ENCODE results near the gene NANOS2.
A peak's percentile ranks its signal among the peaks of the same experiment; 100 is the strongest.

NANOS2 gene

DNA sequence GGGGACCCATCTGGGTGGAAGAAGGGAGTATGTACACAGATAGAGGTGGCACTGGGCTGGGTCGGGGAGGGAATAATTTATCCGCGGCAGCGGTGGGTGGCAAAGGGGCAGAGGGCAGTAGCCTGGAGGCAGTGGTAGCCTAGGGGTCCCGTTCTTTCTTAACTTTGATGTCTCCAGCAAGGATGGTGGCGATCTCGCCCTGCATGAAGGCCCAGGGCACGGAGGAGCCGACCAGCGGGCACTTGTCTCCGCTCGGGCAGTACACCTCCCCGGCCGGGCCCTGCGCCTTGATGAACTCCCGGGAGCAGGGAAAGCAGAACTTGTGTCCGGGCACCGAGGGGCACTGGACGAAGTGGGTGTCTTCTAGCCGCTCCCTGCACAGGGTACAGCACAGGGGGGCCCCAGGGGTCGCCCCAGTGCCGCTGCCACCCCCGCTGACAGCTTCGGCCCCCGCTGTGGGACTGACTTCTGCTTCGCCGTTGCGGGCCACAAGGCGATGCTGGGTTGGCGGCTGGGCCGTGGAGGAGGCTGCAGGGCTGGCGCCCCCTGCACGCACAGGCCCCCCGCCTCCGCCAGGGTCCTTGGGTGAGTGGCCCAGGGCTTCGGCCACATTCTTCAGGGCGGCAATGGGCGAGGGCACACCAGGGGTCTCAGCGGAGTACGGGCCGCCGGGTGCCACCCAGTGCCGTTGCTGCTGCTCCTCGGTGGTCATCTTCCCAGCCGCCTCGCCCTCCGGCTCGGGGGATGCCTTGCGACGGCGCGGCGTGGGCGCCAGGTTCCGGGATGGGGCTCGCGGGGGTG lies 30.5 kb downstream of the NANOS2 start:
- H3K4me1 ChIP-seq (ENCODE audit: control insufficient read depth in 2 of 2, insufficient read depth in 2 of 2, low read length in 2 of 2) = peaks cover 41 to 49% of the 10 kb centered on the region in 2 donors
- peak overlapping the region in 1 of 2 donors; percentile 28 for H3K9ac ChIP-seq (ENCODE audit: low read depth in 1 of 2, low read length in 2 of 2)
- H3K27me3 ChIP-seq (ENCODE audit: control insufficient read depth in 2 of 2, insufficient read depth in 2 of 2, low read length in 2 of 2) = no peaks in the 10 kb centered on the region
- H3K4me3 ChIP-seq (ENCODE audit: low read length in 2 of 2) = peak overlapping the region in 1 of 2 donors; percentile 45
- peak overlapping the region in 1 of 2 donors; percentile 34 for H3K27ac ChIP-seq (ENCODE audit: low read depth in 2 of 2, low read length in 2 of 2)
- H3K9me3 ChIP-seq (ENCODE audit: control insufficient read depth in 2 of 2, low read length in 2 of 2) = no peaks in the 10 kb centered on the region
- no peaks in the 10 kb centered on the region for H3K36me3 ChIP-seq (ENCODE audit: control insufficient read depth in 2 of 2, insufficient read depth in 2 of 2, low read length in 2 of 2)

DNA sequence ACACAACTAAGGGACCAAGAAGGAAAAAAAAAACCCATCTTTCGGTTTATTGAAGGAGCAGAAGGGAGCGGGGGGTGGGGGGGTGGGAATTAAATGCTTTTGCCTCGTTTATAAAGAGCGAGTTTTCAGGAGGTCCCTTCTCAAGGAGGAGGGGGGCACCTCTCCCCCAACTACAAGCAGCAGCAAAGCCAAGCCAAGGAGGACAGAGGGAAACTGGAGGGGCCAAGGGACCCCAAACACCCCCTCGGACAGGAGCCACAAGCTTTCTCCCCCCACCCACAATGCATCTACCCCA lies 31.0 kb downstream of the NANOS2 start:
- Histone ChIP-seq H3K27ac (ENCODE audit: low read depth in 2 of 2, low read length in 2 of 2) (peak overlapping the region in 1 of 2 donors; percentile 34), H3K27me3 (ENCODE audit: control insufficient read depth in 2 of 2, insufficient read depth in 2 of 2, low read length in 2 of 2) (no peaks in the 10 kb centered on the region), H3K4me1 (ENCODE audit: control insufficient read depth in 2 of 2, insufficient read depth in 2 of 2, low read length in 2 of 2) (peaks cover 43 to 53% of the 10 kb centered on the region in 2 donors), H3K9ac (ENCODE audit: low read depth in 1 of 2, low read length in 2 of 2) (peak overlapping the region in 1 of 2 donors; percentile 28), H3K4me3 (ENCODE audit: low read length in 2 of 2) (peak overlapping the region; percentile 45 to 70), H3K9me3 (ENCODE audit: control insufficient read depth in 2 of 2, low read length in 2 of 2) (no peaks in the 10 kb centered on the region), H3K36me3 (ENCODE audit: control insufficient read depth in 2 of 2, insufficient read depth in 2 of 2, low read length in 2 of 2) (no peaks in the 10 kb centered on the region)

DNA sequence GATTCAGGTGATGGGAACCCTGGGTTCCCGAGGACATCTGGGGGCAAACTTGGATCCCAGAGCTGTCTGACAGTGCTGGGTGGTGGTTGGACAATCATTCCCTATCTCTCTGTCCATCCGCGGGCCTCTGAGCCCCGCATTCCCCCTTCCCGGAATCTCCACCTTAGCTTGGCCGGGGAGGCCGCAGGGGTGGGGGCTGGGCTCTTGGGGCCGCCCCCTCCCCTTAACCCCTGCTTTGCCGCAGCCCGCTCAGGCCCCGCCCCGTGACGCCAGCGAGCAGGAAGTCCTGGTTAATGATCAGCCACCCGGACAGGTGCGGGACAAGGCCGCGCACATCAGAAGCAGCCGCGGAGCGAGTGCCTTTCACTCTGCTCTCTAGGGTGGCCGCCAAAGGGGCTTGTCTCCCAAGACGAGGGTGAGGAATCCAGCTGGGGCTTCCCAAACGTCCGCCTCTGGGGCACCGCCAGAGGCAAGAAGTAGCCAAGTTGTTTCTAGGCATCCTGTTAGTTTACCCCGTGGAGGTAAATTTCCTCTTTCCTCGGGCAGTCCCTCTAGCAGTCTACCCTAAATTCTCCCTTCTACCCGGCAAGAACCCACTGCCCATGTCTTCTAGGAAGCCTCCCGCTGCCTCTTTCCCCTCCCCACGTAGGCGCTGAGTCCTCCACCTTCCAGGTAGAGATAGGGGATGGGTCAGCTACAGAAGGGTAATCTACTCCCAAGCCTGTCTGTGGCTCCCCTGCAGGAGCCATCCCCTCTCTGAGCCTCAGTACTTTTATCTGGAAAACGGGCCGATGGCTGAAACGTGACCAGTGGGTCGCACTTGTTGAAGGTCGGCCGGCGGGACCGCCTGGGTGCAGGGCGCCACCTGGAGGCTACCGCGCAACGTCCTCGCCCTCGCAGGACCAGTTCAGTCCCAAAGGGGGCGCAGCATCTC lies 31.7 kb downstream of the NANOS2 start:
- H3K9ac ChIP-seq (ENCODE audit: low read depth in 1 of 2, low read length in 2 of 2) = peak overlapping the region; percentile 89 to 90
- H3K4me3 ChIP-seq (ENCODE audit: low read length in 2 of 2) = peak overlapping the region; percentile 70 to 77
- H3K36me3 ChIP-seq (ENCODE audit: control insufficient read depth in 2 of 2, insufficient read depth in 2 of 2, low read length in 2 of 2) = no peaks in the 10 kb centered on the region
- H3K27me3 ChIP-seq (ENCODE audit: control insufficient read depth in 2 of 2, insufficient read depth in 2 of 2, low read length in 2 of 2) = no peaks in the 10 kb centered on the region
- H3K9me3 ChIP-seq (ENCODE audit: control insufficient read depth in 2 of 2, low read length in 2 of 2) = no peaks in the 10 kb centered on the region
- peaks cover 47 to 58% of the 10 kb centered on the region in 2 donors for H3K4me1 ChIP-seq (ENCODE audit: control insufficient read depth in 2 of 2, insufficient read depth in 2 of 2, low read length in 2 of 2)
- H3K27ac ChIP-seq (ENCODE audit: low read depth in 2 of 2, low read length in 2 of 2) = peak overlapping the region; percentile 94 to 97

DNA sequence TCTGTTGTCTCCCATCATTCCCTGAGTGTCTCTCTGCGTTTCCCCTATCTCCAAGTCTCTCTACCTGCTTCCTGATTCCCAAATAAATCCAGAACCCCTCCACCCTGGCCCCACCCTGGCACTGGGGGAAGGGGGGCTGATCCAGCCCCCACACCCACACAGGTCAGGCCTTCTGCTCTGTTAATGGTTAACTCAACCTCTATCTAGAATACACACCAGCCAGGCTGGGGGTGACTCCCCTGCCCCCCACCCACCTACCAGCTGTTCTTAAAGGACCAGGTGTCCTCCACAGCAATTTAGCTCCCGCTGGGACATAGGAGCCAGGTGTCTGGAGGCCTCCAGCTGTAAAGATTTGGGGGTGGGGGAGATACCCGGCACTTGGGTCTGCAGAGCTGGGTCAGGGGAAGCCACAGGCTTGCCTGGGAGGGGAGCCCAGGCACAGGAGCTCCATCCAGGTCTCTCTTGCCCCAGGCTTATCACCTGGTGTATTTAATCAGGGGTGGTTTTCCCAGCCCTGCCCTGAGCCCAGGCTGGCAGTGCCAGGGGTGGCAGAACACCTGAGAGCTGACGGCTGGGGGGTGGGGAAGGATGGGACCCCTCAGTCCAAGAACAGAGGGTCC lies 32.6 kb downstream of the NANOS2 start:
- Histone ChIP-seq H3K27ac (ENCODE audit: low read depth in 2 of 2, low read length in 2 of 2) (peak overlapping the region; percentile 94 to 97), H3K27me3 (ENCODE audit: control insufficient read depth in 2 of 2, insufficient read depth in 2 of 2, low read length in 2 of 2) (no peaks in the 10 kb centered on the region), H3K4me3 (ENCODE audit: low read length in 2 of 2) (peak overlapping the region; percentile 70 to 77), H3K9ac (ENCODE audit: low read depth in 1 of 2, low read length in 2 of 2) (peak overlapping the region; percentile 68 to 89), H3K4me1 (ENCODE audit: control insufficient read depth in 2 of 2, insufficient read depth in 2 of 2, low read length in 2 of 2) (peaks cover 56 to 64% of the 10 kb centered on the region in 2 donors), H3K9me3 (ENCODE audit: control insufficient read depth in 2 of 2, low read length in 2 of 2) (no peaks in the 10 kb centered on the region), H3K36me3 (ENCODE audit: control insufficient read depth in 2 of 2, insufficient read depth in 2 of 2, low read length in 2 of 2) (no peaks in the 10 kb centered on the region)

DNA sequence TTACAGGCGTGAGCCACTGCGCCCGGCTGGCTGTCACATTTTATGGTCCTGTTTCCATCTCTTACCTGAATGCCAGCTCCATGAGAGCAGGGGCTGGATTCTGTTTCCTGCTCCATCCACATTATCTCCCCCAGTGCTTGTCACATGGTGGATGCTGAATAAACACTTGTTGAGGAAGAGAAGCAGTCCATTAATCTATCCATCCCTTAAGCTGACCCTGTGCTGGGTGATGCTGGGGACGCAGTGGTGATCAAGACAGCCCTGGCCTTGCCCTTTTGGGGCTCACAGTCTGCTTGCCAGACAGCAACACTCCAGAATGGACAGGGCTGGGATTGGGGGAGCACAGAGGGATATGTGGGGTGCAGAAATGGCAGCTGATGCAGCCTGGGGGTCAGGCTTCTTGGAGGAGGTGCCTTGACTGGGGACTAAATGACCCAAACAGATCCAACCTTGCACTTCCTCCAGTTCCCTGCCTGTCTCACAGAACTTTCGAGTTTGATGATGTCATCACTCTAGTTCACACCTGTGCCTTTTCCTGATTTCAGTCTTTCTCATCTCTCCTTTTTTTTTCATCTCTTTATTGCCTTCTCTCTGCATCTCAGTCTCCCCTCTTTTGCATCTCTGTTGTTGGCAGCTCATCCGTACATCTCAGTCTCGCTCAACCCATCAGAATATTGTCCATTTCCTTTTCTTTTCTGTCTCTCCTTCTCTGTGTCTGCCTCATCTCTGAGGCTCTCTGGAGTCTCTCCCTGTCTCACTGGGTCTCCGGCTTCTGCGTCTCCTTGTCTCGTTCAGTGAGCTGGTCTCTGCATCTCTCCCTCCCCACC lies 33.3 kb downstream of the NANOS2 start:
- Histone ChIP-seq H3K27me3 (ENCODE audit: control insufficient read depth in 2 of 2, insufficient read depth in 2 of 2, low read length in 2 of 2) (no peaks in the 10 kb centered on the region), H3K9ac (ENCODE audit: low read depth in 1 of 2, low read length in 2 of 2) (peak overlapping the region; percentile 14 to 89), H3K27ac (ENCODE audit: low read depth in 2 of 2, low read length in 2 of 2) (peak overlapping the region; percentile 94 to 97), H3K4me1 (ENCODE audit: control insufficient read depth in 2 of 2, insufficient read depth in 2 of 2, low read length in 2 of 2) (peaks cover 59 to 65% of the 10 kb centered on the region in 2 donors), H3K36me3 (ENCODE audit: control insufficient read depth in 2 of 2, insufficient read depth in 2 of 2, low read length in 2 of 2) (no peaks in the 10 kb centered on the region), H3K9me3 (ENCODE audit: control insufficient read depth in 2 of 2, low read length in 2 of 2) (no peaks in the 10 kb centered on the region), H3K4me3 (ENCODE audit: low read length in 2 of 2) (peak overlapping the region in 1 of 2 donors; percentile 77)

DNA sequence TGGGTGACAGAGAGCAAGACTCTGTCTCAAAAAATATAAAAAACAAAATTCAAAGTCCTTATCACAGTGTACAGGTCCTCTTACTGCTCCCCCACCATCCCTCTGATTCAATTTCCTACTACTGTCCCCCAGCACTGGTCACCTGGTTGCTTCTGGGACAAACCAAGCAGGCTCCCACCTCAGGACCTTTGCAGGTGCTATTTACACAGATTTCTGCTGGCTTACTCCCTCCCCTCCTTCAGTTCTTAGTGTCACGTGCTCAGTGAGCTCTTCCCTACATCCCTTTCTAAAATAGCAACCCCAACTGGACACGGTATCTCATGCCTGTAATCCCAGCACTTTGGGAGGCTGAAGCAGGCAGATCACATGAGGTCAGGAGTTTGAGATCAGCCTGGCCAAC lies 34.6 kb downstream of the NANOS2 start:
- no peaks in the 10 kb centered on the region for H3K9me3 ChIP-seq (ENCODE audit: control insufficient read depth in 2 of 2, low read length in 2 of 2)
- H3K9ac ChIP-seq (ENCODE audit: low read depth in 1 of 2, low read length in 2 of 2) = peak overlapping the region in 1 of 2 donors; percentile 3
- H3K4me3 ChIP-seq (ENCODE audit: low read length in 2 of 2) = no peak overlapping the region
- H3K27ac ChIP-seq (ENCODE audit: low read depth in 2 of 2, low read length in 2 of 2) = peak overlapping the region in 1 of 2 donors; percentile 11
- H3K4me1 ChIP-seq (ENCODE audit: control insufficient read depth in 2 of 2, insufficient read depth in 2 of 2, low read length in 2 of 2) = peaks cover 56 to 64% of the 10 kb centered on the region in 2 donors
- H3K36me3 ChIP-seq (ENCODE audit: control insufficient read depth in 2 of 2, insufficient read depth in 2 of 2, low read length in 2 of 2) = no peaks in the 10 kb centered on the region
- H3K27me3 ChIP-seq (ENCODE audit: control insufficient read depth in 2 of 2, insufficient read depth in 2 of 2, low read length in 2 of 2) = no peaks in the 10 kb centered on the region

DNA sequence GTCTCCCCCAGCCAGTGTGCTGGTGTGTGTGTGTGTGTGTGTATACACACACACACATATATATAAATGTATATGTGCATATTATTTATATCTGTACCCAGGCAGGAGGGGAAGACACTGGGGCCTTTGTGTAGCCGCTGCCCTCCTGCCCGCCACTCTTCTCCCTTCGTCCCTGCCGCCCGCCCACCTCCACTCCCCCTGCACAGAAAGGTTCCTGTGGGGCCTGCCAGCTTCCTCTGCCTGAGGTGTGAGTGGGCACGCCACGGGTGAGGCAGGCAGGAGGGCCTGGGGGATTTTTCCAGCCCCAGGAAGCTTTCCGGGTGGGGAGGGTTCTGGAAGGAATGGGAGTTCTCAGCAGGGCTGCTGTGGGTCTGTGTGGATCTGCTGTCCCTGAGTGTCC lies 35.5 kb downstream of the NANOS2 start:
- Histone ChIP-seq H3K36me3 (ENCODE audit: control insufficient read depth in 2 of 2, insufficient read depth in 2 of 2, low read length in 2 of 2) (peaks cover under 1 to 1% of the 10 kb centered on the region in 2 donors), H3K9me3 (ENCODE audit: control insufficient read depth in 2 of 2, low read length in 2 of 2) (no peaks in the 10 kb centered on the region), H3K9ac (ENCODE audit: low read depth in 1 of 2, low read length in 2 of 2) (no peak overlapping the region), H3K27me3 (ENCODE audit: control insufficient read depth in 2 of 2, insufficient read depth in 2 of 2, low read length in 2 of 2) (no peaks in the 10 kb centered on the region), H3K27ac (ENCODE audit: low read depth in 2 of 2, low read length in 2 of 2) (peak overlapping the region; percentile 78 to 87), H3K4me3 (ENCODE audit: low read length in 2 of 2) (no peak overlapping the region), H3K4me1 (ENCODE audit: control insufficient read depth in 2 of 2, insufficient read depth in 2 of 2, low read length in 2 of 2) (peaks cover 47 to 62% of the 10 kb centered on the region in 2 donors)

DNA sequence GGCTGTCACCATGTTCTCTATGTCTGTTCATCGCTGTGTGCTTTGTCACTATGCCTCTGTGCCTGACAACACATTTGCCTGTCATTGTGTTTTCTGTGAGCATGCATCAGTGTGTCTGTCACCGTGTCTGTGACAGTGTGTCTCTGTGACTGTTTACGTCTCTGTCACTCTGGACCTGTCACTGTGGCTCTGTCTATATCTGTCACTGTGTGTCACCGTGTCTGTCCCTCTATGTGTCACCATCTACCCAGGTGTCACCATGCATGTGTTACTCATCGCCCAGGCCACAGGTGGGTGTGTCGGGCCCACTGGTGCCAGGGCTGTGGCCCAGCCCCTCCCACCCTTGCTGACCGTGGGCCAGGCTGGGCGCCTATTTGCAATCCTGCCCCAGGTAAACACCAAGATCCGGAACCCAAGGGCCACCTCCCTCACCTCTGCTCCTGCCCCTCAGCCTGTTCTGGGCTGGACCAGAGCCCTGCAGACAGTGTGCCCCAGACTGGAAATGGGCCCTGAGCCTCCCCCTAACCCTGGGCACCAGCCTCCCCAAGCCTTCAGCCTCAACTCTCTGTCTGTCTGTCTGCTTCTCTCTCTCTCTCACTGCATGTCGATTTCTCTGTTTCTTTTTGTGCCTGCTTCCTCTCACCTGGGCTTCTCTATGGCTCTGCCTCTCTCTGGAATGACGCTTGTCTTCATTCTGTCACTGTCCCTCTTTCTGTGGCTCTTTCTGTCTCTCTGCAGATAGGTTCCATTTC lies 36.4 kb downstream of the NANOS2 start:
- Histone ChIP-seq H3K27ac (ENCODE audit: low read depth in 2 of 2, low read length in 2 of 2) (peak overlapping the region; percentile 78 to 87), H3K9me3 (ENCODE audit: control insufficient read depth in 2 of 2, low read length in 2 of 2) (no peaks in the 10 kb centered on the region), H3K36me3 (ENCODE audit: control insufficient read depth in 2 of 2, insufficient read depth in 2 of 2, low read length in 2 of 2) (peaks cover 4 to 9% of the 10 kb centered on the region in 2 donors), H3K27me3 (ENCODE audit: control insufficient read depth in 2 of 2, insufficient read depth in 2 of 2, low read length in 2 of 2) (no peaks in the 10 kb centered on the region), H3K4me1 (ENCODE audit: control insufficient read depth in 2 of 2, insufficient read depth in 2 of 2, low read length in 2 of 2) (peaks cover 41 to 61% of the 10 kb centered on the region in 2 donors), H3K9ac (ENCODE audit: low read depth in 1 of 2, low read length in 2 of 2) (peak overlapping the region in 1 of 2 donors; percentile 62), H3K4me3 (ENCODE audit: low read length in 2 of 2) (peak overlapping the region; percentile 37 to 56)
